Ishikawa (cell line): ENCODE data around the gene STK4.
A peak's percentile ranks its signal among the peaks of the same experiment; 100 is the strongest.

Source experiments
- CEBPB ChIP-seq: IDR thresholded peaks from 2 replicates; pipeline ENCODE4 v1.6.1; 2012
- CREB1 ChIP-seq: IDR thresholded peaks from 2 replicates; pipeline ENCODE4 v1.6.1; 2012; ENCODE audit warnings: low read depth
- EP300 ChIP-seq: IDR thresholded peaks from 2 replicates; pipeline ENCODE4 v1.6.1; 2012; ENCODE audit warnings: borderline replicate concordance
- FOXM1 ChIP-seq: IDR thresholded peaks from 2 replicates; pipeline ENCODE4 v1.6.1; 2012; ENCODE audit warnings: low read depth, borderline replicate concordance
- MAX ChIP-seq: IDR thresholded peaks from 2 replicates; pipeline ENCODE4 v1.6.1; 2012
- RAD21 ChIP-seq: IDR thresholded peaks from 2 replicates; pipeline ENCODE4 v1.6.1; 2012; ENCODE audit warnings: low read depth
- REST ChIP-seq: IDR thresholded peaks from 2 replicates; pipeline ENCODE4 v1.6.1; 2012; ENCODE audit warnings: low read depth, mild to moderate bottlenecking
- USF1 ChIP-seq: IDR thresholded peaks from 2 replicates; pipeline ENCODE4 v1.6.1; 2012
- YY1 ChIP-seq: IDR thresholded peaks from 2 replicates; pipeline ENCODE4 v1.6.1; 2012; ENCODE audit warnings: low read depth
- ZBTB7A ChIP-seq: IDR thresholded peaks from 2 replicates; pipeline ENCODE4 v1.6.1; 2012; ENCODE audit warnings: low read depth

- no peak for TF ChIP-seq REST
- no peak for TF ChIP-seq EP300
- TF ChIP-seq FOXM1, result no peak
- no peak for TF ChIP-seq MAX
- no peak for TF ChIP-seq YY1
- no peak for TF ChIP-seq ZBTB7A
- TF ChIP-seq USF1, result peak; percentile 47; the same call in 1 of the 2 replicates
- no peak for TF ChIP-seq RAD21
- TF ChIP-seq CEBPB, result no peak
- TF ChIP-seq CREB1, result no peak
Observed at GRCh38 chr20:45128099-45128498, 161.8 kb downstream of the STK4 start.
